Keratinocyte (primary cell): ENCODE data around the gene NUDC. TPM values are rescaled to one million over a fixed set of nuclear protein-coding genes. Genes with fewer than 3 reads are reported as not detected.

Source experiments
- DNase-seq: peaks from one replicate; pipeline ENCODE4 v3.0.0-alpha.2; 2011; ENCODE audit warnings: low read depth, missing footprints, low spot score
- FAIRE-seq: peaks from 2 replicates; lab custom pipeline; 2011; peaks lifted over from hg19 to GRCh38; lab: Jason Lieb, UNC
- H2AFZ ChIP-seq: 2 replicates; pipeline ENCODE4 v1.6.0; 2012; ENCODE audit warnings: low read length, control low read depth, inconsistent platforms; ENCODE audit not compliant: control insufficient read depth
- H3K27ac ChIP-seq: 2 replicates; pipeline ENCODE4 v1.5.1; 2011; ENCODE audit warnings: low read length; ENCODE audit not compliant: control insufficient read depth, insufficient read depth
- H3K27me3 ChIP-seq: 3 replicates; pipeline ENCODE4 v1.6.0; 2011; ENCODE audit warnings: low read length; ENCODE audit not compliant: control insufficient read depth, insufficient read depth; ENCODE audit errors: extremely low read depth
- H3K36me3 ChIP-seq, 2 experiments: 2 replicates in 1 of 2; 3 replicates in 1 of 2; pipeline ENCODE4 v1.5.1; 2011; ENCODE audit warnings: low read length in 2 of 2, mild to moderate bottlenecking in 1 of 2; ENCODE audit not compliant: control insufficient read depth in 2 of 2, insufficient read depth in 2 of 2; ENCODE audit errors: extremely low read depth in 1 of 2
- H3K4me1 ChIP-seq: 3 replicates; pipeline ENCODE4 v1.5.1; 2011; ENCODE audit warnings: low read length; ENCODE audit not compliant: control insufficient read depth, insufficient read depth; ENCODE audit errors: extremely low read depth
- H3K4me2 ChIP-seq: 3 replicates; pipeline ENCODE4 v1.6.0; 2011; ENCODE audit warnings: low read depth, low read length; ENCODE audit not compliant: control insufficient read depth, insufficient read depth; ENCODE audit errors: extremely low read depth
- H3K4me3 ChIP-seq, 3 experiments: fragments of 200-600 bp in 1 of 3; sonication (generic) in 1 of 3; 2 replicates in 2 of 3; 3 replicates in 1 of 3; pipeline ENCODE4 v1.5.1; 2011 to 2016; ENCODE audit warnings: low read length in 3 of 3, mild to moderate bottlenecking in 3 of 3, control low read depth in 2 of 3, inconsistent platforms in 1 of 3, low read depth in 1 of 3, mixed read lengths in 1 of 3, mixed run types in 1 of 3, moderate library complexity in 1 of 3; ENCODE audit not compliant: control insufficient read depth in 2 of 3, insufficient read depth in 2 of 3; ENCODE audit errors: extremely low read depth in 1 of 3
- H3K79me2 ChIP-seq: 2 replicates; pipeline ENCODE4 v1.6.0; 2012; ENCODE audit warnings: low read length; ENCODE audit not compliant: control insufficient read depth, insufficient read depth
- H3K9ac ChIP-seq: 3 replicates; pipeline ENCODE4 v1.6.0; 2011; ENCODE audit warnings: low read length; ENCODE audit not compliant: control insufficient read depth, insufficient read depth; ENCODE audit errors: extremely low read depth
- H3K9me1 ChIP-seq: 3 replicates; pipeline ENCODE4 v1.6.0; 2011; ENCODE audit warnings: low read length; ENCODE audit not compliant: control insufficient read depth, insufficient read depth; ENCODE audit errors: extremely low read depth
- H3K9me3 ChIP-seq: 2 replicates; pipeline ENCODE4 v1.5.1; 2012; ENCODE audit warnings: low read depth, low read length; ENCODE audit not compliant: control insufficient read depth
- H4K20me1 ChIP-seq: 3 replicates; pipeline ENCODE4 v1.6.0; 2011; ENCODE audit warnings: low read length; ENCODE audit not compliant: control insufficient read depth, insufficient read depth; ENCODE audit errors: extremely low read depth
- CTCF ChIP-seq, 3 experiments: IDR thresholded peaks in 1 of 3; conservative IDR thresholded peaks in 1 of 3; optimal IDR thresholded peaks in 1 of 3; 2 replicates in 2 of 3; 3 replicates in 1 of 3; pipeline versions ENCODE3 to v1.5.1; 2011; ENCODE audit warnings: low read length in 3 of 3, mild to moderate bottlenecking in 3 of 3, moderate library complexity in 2 of 3, control low read depth in 1 of 3, inconsistent platforms in 1 of 3; ENCODE audit not compliant: insufficient read depth in 2 of 3; ENCODE audit errors: extremely low read depth in 1 of 3
- EZH2 ChIP-seq: IDR thresholded peaks from one replicate; pipeline ENCODE4 v1.6.1; 2012; ENCODE audit warnings: inconsistent platforms, mild to moderate bottlenecking, low read length, moderate library complexity
- dilution Hi-C: fragments of 300-500 bp; cut with MboI; formaldehyde crosslinking; loops from one replicate; pipeline ENCODE4 v1.7.0; 2020; ENCODE audit warnings: low sequenced_read_pairs; ENCODE audit not compliant: extremely low pct_ligation_motif_present
- polyA plus RNA-seq, 5 experiments: library from polyadenylated mRNA; depleted of rRNA in 3 of 5; stranded (reverse) in 3 of 5; stranded (forward) in 1 of 5; unstranded in 1 of 5; fragments of >200 nt; gene quantifications; 1 replicate in 1 of 5; 2 replicates in 3 of 5; 3 replicates in 1 of 5; pipeline versions ENCODE4 v1.2.1 to v1.2.3, GENCODE V29; 2011 to 2012; ENCODE audit warnings: missing spikeins in 2 of 5, low read depth in 1 of 5, low replicate concordance in 1 of 5

NUDC gene
- polyA plus RNA-seq, 1 donor (not counting 4 experiments of a cell fraction or from before 2014, with no cell fraction given) = 57.3 TPM

- H3K27me3 ChIP-seq = no peaks in the 10 kb centered on the region
- H3K9me3 ChIP-seq = no peaks in the 10 kb centered on the region
- H3K4me2 ChIP-seq = no peak overlapping the region
- H4K20me1 ChIP-seq = no peaks in the 10 kb centered on the region
- dilution Hi-C loops = no loop called here
- H3K9ac ChIP-seq = no peak overlapping the region
- H2AFZ ChIP-seq = no peak overlapping the region
- no peak overlapping the region for H3K4me3 ChIP-seq
- no peak for TF ChIP-seq EZH2
- FAIRE-seq = no peak
- no peak overlapping the region for H3K27ac ChIP-seq
- H3K79me2 ChIP-seq = no peaks in the 10 kb centered on the region
- H3K4me1 ChIP-seq = no peaks in the 10 kb centered on the region
- peaks cover 3% of the 10 kb centered on the region for H3K9me1 ChIP-seq
- no peaks in the 10 kb centered on the region for H3K36me3 ChIP-seq
- DNase-seq = no peak
These were observed 55.3 kb downstream of the NUDC start for GRCh38 chr1:26976621-26977510.

GRCh38 chr1:26978901-26979300 lies 57.4 kb downstream of the NUDC start:
- Histone ChIP-seq H3K27ac (no peak overlapping the region), H3K4me3 (no peak overlapping the region), H3K9ac (no peak overlapping the region), H3K36me3 (no peaks in the 10 kb centered on the region), H3K79me2 (no peaks in the 10 kb centered on the region), H3K9me3 (no peaks in the 10 kb centered on the region), H2AFZ (no peak overlapping the region), H4K20me1 (no peaks in the 10 kb centered on the region), H3K4me2 (no peak overlapping the region), H3K27me3 (no peaks in the 10 kb centered on the region), H3K9me1 (peaks cover 3% of the 10 kb centered on the region), H3K4me1 (no peaks in the 10 kb centered on the region)
- DNase-seq (no peak), FAIRE-seq (no peak)
- dilution Hi-C loops = no loop called here
- no peak for TF ChIP-seq EZH2
- TF ChIP-seq CTCF (optimal IDR thresholded peaks at IDR 0.05 in 1 of 3, IDR thresholded peaks at IDR 0.05 in 1 of 3, conservative IDR thresholded peaks at IDR 0.05 in 1 of 3; ENCODE audit: extremely low read depth in 1 of 3, insufficient read depth in 2 of 3, low read length in 3 of 3) = no peak
